ENCODE data around the gene NT5C3A.
"Not testable (repeated sequence)": the region's sequence is repeated elsewhere in the genome, so short reads cannot be mapped to it uniquely, and the experiment has no call there.

The NT5C3A gene

DNA sequence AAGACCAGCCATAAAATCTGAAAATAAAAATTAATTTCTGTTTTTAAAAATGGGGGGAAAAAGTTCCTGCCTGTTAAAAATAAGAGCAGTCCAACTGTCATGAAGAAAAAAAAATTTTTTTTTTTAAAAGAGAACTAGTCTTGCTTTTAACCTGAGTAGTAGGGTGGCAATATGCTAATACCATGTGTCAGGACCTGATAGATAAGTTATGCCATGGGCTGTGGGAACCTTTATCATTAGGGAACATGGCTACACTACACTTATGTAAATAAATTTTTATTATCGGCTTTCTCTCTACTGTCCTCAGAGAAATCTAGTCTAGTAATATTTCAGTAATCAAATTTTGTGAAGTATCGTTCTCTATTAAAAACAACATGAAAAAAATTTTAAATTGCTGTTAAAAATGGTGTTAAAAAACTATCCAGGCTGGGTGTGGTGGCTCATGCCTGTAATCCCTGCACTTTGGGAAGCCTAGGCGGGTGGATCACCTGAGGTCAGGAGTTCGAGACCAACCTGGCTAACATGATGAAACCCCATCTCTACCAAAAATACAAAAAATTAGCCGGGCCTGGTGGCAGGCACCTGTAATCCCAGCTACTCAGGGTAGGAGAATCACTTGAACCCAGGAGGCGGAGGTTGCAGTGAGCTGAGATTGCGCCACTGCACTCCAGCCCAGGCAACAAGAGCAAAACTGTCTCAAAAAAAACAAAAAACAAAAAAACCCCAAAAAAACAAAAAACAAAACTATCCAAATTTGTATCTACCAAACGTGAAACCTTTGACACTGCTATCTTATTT lies 20.7 kb downstream of the NT5C3A start:
- DNase-seq (ENCODE audit: low read depth in 4 of 4, low spot score in 1 of 4), result no peak

- DNase-seq (ENCODE audit: low read depth in 4 of 4, low spot score in 1 of 4), result peak; percentile 14 to 26 (median 18)
Observed at GRCh38 chr7:33040803-33041516, 21.6 kb downstream of the NT5C3A start.

DNA sequence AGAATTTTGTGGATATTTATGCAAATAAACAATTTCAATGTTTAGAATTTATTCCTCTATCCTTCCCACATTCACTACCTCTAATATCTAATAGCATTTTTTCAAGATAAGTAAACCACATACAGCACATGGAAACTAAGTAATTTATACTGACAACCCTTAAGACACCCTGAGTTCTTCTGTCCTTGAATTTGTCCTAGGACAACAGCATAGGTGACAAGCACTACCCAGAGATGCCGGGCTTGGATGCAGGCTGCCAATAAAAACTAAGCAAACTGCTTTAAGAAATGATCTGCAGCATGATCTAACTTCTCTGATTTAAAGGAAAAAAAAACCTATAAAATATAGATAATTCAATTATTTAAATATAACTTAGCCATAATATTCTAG lies 22.7 kb downstream of the NT5C3A start:
- DNase-seq (ENCODE audit: low read depth in 4 of 4, low spot score in 1 of 4), result no peak

DNA sequence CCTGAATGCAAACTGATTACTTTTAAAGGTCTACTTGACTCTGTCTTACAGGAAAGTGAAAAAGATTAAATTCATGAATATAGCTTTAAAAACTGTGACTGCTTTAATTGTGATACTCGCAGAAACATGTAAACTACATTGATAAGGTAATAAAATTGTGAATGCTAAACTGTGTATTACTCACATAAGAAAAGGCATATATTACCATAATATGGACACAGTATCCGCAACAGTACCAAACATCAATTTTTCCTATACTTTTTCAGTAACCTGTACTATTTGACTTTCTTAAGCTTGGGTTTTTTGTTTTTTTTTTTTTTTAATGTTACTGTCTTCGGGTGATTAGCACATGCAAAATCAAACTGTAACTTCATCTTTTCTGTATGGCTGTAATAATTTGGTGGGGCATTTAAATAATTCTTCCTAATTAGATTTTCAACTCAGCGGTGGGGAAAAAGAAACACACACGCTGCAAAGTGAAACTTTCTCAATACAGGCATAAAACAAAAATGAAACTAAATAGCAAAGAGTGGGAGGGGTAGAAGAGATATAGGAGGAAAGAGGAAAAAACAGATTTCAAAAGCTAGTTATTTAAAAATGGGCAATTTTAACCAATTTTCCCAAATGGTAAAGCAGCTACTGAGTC lies 23.2 kb downstream of the NT5C3A start:
- no peak for DNase-seq (ENCODE audit: low read depth in 4 of 4, low spot score in 1 of 4)

DNA sequence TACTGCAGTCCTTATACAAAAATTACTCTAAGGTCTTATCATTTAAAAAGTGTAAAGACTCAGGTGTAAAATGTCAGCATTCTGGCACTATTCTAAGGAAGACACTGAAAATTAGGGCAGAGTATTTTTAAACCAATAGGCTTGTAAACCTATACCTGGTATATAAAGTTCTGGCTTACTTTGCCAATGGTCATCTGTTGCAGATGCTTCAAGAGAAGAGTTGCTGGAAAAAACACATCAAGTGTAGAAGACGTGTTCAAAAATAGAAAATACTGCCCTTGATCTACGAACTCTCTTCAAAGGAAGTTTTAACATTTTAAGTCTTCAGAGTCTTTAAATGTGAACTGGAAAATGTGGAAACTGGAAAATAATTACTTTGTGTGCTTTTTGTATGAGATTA lies 23.9 kb downstream of the NT5C3A start:
- DNase-seq (ENCODE audit: low read depth in 4 of 4, low spot score in 1 of 4), result no peak

DNA sequence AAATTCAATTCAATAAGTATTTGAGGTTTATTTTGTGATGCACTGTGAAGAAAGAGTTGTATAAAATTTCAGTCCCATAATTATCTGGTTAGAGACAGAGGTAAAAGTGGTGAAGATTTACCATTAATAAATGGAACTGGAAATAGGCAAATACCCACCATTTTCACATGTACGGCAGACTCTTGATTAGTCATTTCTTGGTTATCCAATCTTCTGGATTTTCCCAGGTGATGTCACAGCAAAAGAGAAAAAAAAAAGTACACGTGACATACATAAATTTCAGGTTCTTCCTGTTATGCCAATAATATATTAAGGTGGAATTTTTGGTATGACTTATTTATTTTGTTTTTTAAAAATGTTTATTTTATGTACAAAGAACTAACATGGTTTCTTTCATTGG lies 26.8 kb downstream of the NT5C3A start:
- no peak for DNase-seq (ENCODE audit: low read depth in 4 of 4, low spot score in 1 of 4)

- no peak for DNase-seq (ENCODE audit: low read depth in 4 of 4, low spot score in 1 of 4)
Observed at GRCh38 chr7:33024189-33024757, 38.3 kb downstream of the NT5C3A start.

- no peak for DNase-seq (ENCODE audit: low read depth in 4 of 4, low spot score in 1 of 4)
Observed at GRCh38 chr7:33012364-33012763, 50.2 kb downstream of the NT5C3A start.

DNA sequence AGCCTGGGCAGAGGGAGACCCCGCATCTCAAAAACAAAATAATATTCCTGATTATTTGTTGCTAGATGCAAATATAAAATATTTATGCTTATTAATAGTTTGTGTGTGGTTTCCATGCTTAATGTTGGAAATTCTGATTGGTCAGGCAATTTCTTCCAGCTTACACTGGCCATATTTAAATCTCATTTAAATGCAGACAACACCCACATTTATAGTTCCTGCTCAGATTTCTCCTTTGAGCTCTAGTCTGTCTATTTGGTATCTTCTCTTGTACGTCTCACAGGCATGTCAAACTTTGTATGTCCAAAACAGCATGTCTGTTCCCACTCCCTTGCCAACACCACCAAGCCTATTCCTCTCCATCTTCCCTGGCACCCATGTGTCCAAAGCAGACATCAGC lies 52.8 kb downstream of the NT5C3A start:
- DNase-seq (ENCODE audit: low read depth in 4 of 4, low spot score in 1 of 4), result no peak

GRCh38 chr7:33005690-33006089 lies 56.9 kb downstream of the NT5C3A start:
- not testable (repeated sequence) for DNase-seq (ENCODE audit: low read depth in 4 of 4, low spot score in 1 of 4)

DNA sequence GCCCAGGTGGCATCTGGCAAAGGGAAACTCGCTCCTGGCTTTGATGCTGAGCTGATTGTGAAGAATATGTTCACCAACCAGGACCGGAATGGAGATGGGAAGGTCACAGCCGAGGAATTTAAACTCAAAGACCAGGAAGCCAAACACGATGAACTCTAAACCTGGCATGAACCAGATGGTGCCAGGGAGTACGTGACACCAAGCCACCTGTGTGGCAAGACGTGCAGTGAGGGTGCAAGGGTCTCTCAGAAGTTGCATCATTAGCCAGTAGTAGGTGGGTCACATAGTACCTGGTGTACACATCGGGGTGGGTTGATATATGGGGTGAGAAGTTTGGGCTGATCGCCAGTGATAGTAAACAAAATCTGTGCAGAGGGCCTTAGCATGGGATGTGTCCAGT lies 57.4 kb downstream of the NT5C3A start:
- not testable (repeated sequence) for DNase-seq (ENCODE audit: low read depth in 4 of 4, low spot score in 1 of 4)

DNA sequence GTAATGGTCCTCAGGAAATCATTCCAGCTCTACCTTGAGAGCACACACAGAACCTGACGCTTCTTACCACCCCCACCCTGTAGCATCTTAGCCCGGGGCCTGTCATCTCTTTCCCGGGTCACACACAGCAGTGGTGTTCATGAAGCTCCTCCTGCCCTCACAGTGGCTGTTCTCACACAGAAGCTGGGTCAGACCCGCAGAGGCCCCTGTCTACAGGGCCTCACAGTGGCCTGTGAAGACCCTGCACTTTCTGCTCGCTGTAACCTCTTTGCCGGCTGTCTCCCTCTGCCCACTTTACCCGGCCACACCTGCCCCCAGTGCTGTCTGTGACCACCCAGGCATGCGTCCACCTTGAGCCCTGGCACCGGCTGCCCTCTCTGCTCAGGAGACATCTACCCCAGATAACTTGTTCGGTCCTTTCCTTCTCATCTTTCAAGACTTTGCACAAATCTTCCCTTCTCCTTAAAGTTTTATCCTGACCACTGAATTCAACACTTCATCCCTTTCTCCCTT lies 58.4 kb downstream of the NT5C3A start:
- DNase-seq (ENCODE audit: low read depth in 4 of 4, low spot score in 1 of 4), result not testable (repeated sequence)

GRCh38 chr7:33003111-33003510 lies 59.5 kb downstream of the NT5C3A start:
- not testable (repeated sequence) for DNase-seq (ENCODE audit: low read depth in 4 of 4, low spot score in 1 of 4)

DNA sequence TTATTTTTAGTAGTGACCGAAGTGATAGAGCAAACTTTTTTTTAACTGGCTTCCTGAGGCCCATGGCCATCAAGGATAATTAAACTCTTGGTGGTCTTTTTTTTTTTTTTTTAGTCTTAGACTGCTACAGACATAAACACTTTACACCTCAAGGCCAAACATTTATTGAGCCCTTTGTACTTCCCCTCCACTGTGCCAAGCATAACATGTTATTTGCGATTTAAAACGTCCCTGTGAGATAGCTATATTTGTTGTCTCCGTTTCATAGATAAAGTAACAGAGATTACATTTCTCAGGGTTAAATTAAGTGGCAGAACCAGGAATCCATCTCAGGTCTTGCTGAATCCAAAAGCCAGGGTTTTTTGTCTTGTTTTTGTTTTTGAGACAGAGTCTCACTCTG lies 63.2 kb downstream of the NT5C3A start:
- not testable (repeated sequence) for DNase-seq (ENCODE audit: low read depth in 4 of 4, low spot score in 1 of 4)

DNA sequence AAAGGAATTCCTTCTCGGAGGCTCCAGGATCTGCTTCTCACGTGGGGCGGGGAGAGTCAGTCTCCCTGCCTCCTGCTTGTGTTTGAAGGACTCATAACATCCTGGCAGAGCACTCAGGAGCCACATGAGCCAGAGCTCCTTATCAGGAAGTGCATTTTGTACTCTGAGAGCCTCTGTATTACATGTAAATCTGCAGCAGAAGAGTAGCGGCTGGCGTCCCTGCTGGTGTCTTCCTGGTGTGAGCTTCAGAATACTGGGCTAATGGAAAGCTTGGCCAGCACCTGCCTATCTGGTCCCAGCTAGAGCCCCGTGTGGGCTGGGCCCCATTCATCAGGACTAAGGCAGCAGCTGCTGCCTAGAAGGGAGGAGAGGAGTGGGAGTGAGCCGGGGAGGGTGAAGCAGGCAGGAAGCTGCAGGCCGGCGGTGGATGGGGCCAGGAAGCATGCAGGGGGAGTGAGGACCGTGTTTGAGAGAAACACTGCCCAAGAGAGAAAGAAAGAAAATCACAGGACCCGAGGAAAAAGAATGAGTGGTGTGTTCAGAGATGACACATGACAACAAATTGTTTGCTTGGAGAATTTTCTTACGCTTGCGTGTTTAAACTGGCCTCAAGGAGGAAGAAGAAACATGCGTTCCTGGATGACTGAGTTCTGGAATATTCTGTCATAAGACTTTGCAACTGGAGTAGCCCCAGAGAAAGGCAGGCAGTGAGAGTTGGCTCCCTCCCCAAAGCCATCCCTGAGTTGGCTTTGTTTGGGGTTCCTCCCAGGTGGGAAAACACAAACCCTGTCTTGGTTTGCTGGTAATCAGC lies 64.0 kb downstream of the NT5C3A start:
- not testable (repeated sequence) for DNase-seq (ENCODE audit: low read depth in 4 of 4, low spot score in 1 of 4)

DNA sequence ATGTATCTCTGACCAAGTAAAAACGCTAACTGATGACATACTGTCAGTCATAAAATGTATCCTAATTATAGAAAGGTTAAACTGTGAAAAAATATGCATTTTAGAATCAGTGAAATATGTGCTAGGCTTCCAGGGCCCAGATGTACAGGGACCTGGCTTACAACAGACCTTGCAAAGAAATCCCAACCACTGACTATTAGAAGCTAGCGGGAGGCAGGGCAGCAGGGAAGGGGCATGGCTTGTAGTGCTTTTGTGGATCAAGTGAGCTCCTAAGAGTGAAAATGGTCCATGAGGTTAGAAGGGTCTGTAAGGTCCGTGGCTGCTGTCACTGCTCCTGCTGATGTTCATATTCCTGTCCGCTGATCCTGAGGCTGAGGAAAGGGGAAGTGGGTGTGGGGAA lies 64.6 kb downstream of the NT5C3A start:
- DNase-seq (ENCODE audit: low read depth in 4 of 4, low spot score in 1 of 4), result not testable (repeated sequence)

DNA sequence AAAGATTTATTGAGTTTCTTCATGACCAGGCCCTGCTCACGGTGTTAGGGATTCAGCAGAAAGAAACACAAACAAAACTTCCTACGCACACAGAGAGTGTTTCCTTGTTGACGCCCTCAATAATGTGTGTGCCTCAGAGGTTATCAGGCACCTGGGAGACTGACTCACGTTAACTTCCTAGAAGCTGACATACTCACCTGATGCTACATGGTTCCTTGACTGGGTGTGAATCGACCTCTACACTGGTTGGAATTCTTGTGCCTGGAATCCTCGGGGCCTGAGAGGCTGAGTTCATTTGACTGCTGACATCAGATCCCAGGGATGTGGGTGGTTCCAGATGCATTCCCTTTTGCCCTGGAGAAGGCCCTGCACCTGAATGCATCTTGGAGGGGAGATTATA lies 69.8 kb downstream of the NT5C3A start:
- DNase-seq (ENCODE audit: low read depth in 4 of 4, low spot score in 1 of 4), result not testable (repeated sequence)

GRCh38 chr7:32991975-32992700 lies 70.4 kb downstream of the NT5C3A start:
- DNase-seq (ENCODE audit: low read depth in 4 of 4, low spot score in 1 of 4), result not testable (repeated sequence)

DNA sequence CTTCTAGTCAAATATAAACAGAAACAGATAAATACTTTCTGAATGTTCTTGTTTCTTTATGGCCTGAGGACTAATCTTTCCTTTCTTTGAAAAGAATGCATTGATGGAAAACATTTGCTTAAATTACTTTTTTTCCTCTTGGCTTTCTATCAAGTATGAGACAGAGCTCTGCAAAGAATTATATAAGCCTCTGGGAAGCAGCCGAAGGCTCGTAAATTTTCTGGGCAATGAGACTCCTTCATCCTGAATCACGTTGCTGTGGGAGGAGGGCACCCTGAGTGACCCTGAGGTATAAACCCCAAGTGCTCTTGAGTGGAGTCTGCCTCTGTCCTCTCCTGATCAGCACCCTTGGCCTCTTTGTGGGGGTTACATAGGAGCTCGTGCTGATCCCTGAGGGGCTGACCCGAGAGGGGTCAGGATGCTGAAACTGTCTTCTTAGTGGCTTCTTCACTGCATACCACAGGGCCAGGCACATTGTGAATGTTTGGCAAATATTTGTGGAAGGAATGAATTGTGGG lies 71.4 kb downstream of the NT5C3A start:
- not testable (repeated sequence) for DNase-seq (ENCODE audit: low read depth in 4 of 4, low spot score in 1 of 4)

DNA sequence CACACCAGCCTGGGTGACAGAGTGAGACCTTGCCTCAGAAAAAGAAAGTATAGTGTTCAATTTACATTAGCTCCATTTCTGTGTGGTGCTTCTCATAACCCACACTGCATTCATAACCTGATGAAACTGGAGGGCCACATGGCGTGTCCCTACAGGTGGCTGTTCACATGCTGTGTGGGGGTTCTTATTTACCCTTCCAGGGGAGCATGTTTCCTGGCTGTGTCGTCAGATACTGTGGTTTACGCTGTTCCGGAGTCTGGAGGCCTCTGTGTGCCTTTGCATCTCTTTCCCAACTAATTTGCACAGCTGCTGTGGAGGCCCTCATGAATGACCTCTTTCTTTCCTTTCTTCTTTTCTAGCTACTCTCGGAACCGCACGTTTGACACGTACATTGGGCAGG lies 74.4 kb downstream of the NT5C3A start:
- not testable (repeated sequence) for DNase-seq (ENCODE audit: low read depth in 4 of 4, low spot score in 1 of 4)

Data from stimulated activated CD4-positive, alpha-beta T cell treated with anti-CD3 and anti-CD28 coated beads, Interleukin-1b, Interleukin-23, amount 100 ng/mL, for 24 hours (primary cell).